DND-41 (cell line): ENCODE results near the gene GRIA1.

Experiments
- ATAC-seq: fragments of 200-7000 bp; cut with Tn5 transposase; 3 replicates; pipeline ENCODE4 v1.9.1; 2021; ENCODE audit warnings: low read depth; ENCODE audit not compliant: insufficient read depth
- DNase-seq: peaks from one replicate; pipeline ENCODE4 v3.0.0-alpha.2; 2020
- H2AFZ ChIP-seq: 2 replicates; pipeline ENCODE4 v1.6.0; 2012; ENCODE audit warnings: low read depth, low read length
- H3K27ac ChIP-seq: 2 replicates; pipeline ENCODE4 v1.5.1; 2012; ENCODE audit warnings: low read length, inconsistent platforms
- H3K27me3 ChIP-seq: fragments of 200-600 bp; sonication (generic); 2 replicates; pipeline ENCODE4 v1.6.0; 2012; ENCODE audit warnings: low read length, mild to moderate bottlenecking, inconsistent platforms; ENCODE audit not compliant: insufficient read depth, poor library complexity
- H3K36me3 ChIP-seq: 2 replicates; pipeline ENCODE4 v1.5.1; 2012; ENCODE audit warnings: low read length, inconsistent platforms; ENCODE audit not compliant: insufficient read depth
- H3K4me1 ChIP-seq: 2 replicates; pipeline ENCODE4 v1.5.1; 2012; ENCODE audit warnings: mild to moderate bottlenecking, low read length; ENCODE audit not compliant: insufficient read depth
- H3K4me2 ChIP-seq: 2 replicates; pipeline ENCODE4 v1.6.0; 2012; ENCODE audit warnings: mild to moderate bottlenecking, moderate library complexity, low read length, inconsistent platforms; ENCODE audit not compliant: insufficient read depth
- H3K4me3 ChIP-seq, 2 experiments: fragments of 200-600 bp in 1 of 2; shearing (Covaris generic) in 1 of 2; 2 replicates each; pipeline ENCODE4 v1.5.1; 2012 to 2016; ENCODE audit warnings: inconsistent platforms in 2 of 2, low read length in 2 of 2, mild to moderate bottlenecking in 2 of 2, low read depth in 1 of 2, moderate library complexity in 1 of 2
- H3K79me2 ChIP-seq: 2 replicates; pipeline ENCODE4 v1.6.0; 2012; ENCODE audit warnings: low read length, inconsistent platforms; ENCODE audit not compliant: insufficient read depth
- H3K9ac ChIP-seq: 2 replicates; pipeline ENCODE4 v1.6.0; 2012; ENCODE audit warnings: low read depth, mild to moderate bottlenecking, inconsistent platforms, low read length, moderate library complexity
- H3K9me3 ChIP-seq: 2 replicates; pipeline ENCODE4 v1.5.1; 2012; ENCODE audit warnings: low read length, moderate library complexity, mild to moderate bottlenecking, inconsistent platforms; ENCODE audit not compliant: insufficient read depth, severe bottlenecking
- H4K20me1 ChIP-seq: 2 replicates; pipeline ENCODE4 v1.6.0; 2012; ENCODE audit warnings: low read length; ENCODE audit not compliant: insufficient read depth
- EZH2 ChIP-seq: IDR thresholded peaks from 3 replicates; pipeline ENCODE4 v1.6.1; 2012; ENCODE audit warnings: borderline replicate concordance, low read depth, mild to moderate bottlenecking, moderate library complexity, low read length, inconsistent platforms; ENCODE audit not compliant: severe bottlenecking
- TF ChIP-seq, protein P1 (sequence below): IDR thresholded peaks from 2 replicates; pipeline ENCODE4 v1.5.1; 2012; ENCODE audit warnings: borderline replicate concordance, low read length, moderate library complexity, mild to moderate bottlenecking; ENCODE audit not compliant: poor library complexity, severe bottlenecking; ENCODE audit errors: extremely low read depth

Gene GRIA1

GRCh38 chr5:153702265-153702664 lies 211.8 kb downstream of the GRIA1 start:
- no peak overlapping the region for H3K4me3 ChIP-seq
- no peak overlapping the region for H3K4me2 ChIP-seq

GRCh38 chr5:153704110-153704509 lies 213.6 kb downstream of the GRIA1 start:
- no peaks in the 10 kb centered on the region for H3K36me3 ChIP-seq
- no peak for DNase-seq

More at GRCh38 chr5:153702265-153702664, 211.8 kb downstream of the GRIA1 start:
- Histone ChIP-seq H2AFZ (no peak overlapping the region), H3K27me3 (no peaks in the 10 kb centered on the region), H3K9ac (no peak overlapping the region), H3K9me3 (no peaks in the 10 kb centered on the region), H3K79me2 (no peaks in the 10 kb centered on the region), H3K4me1 (no peaks in the 10 kb centered on the region), H3K36me3 (no peaks in the 10 kb centered on the region), H4K20me1 (no peaks in the 10 kb centered on the region), H3K27ac (no peak overlapping the region)
- no peak for DNase-seq
- TF ChIP-seq EZH2, result no peak
- TF ChIP-seq, protein P1, sequence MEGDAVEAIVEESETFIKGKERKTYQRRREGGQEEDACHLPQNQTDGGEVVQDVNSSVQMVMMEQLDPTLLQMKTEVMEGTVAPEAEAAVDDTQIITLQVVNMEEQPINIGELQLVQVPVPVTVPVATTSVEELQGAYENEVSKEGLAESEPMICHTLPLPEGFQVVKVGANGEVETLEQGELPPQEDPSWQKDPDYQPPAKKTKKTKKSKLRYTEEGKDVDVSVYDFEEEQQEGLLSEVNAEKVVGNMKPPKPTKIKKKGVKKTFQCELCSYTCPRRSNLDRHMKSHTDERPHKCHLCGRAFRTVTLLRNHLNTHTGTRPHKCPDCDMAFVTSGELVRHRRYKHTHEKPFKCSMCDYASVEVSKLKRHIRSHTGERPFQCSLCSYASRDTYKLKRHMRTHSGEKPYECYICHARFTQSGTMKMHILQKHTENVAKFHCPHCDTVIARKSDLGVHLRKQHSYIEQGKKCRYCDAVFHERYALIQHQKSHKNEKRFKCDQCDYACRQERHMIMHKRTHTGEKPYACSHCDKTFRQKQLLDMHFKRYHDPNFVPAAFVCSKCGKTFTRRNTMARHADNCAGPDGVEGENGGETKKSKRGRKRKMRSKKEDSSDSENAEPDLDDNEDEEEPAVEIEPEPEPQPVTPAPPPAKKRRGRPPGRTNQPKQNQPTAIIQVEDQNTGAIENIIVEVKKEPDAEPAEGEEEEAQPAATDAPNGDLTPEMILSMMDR, result no peak
- no peak for ATAC-seq

GRCh38 chr5:153707626-153708025 lies 217.2 kb downstream of the GRIA1 start:
- Histone ChIP-seq H3K4me2 (no peak overlapping the region), H3K4me3 (no peak overlapping the region), H3K9ac (no peak overlapping the region), H2AFZ (no peak overlapping the region), H3K4me1 (no peaks in the 10 kb centered on the region), H4K20me1 (no peaks in the 10 kb centered on the region), H3K9me3 (no peaks in the 10 kb centered on the region), H3K79me2 (no peaks in the 10 kb centered on the region), H3K36me3 (no peaks in the 10 kb centered on the region), H3K27ac (no peak overlapping the region), H3K27me3 (no peaks in the 10 kb centered on the region)
- DNase-seq (no peak), ATAC-seq (no peak)
- TF ChIP-seq EZH2, result no peak
- TF ChIP-seq, protein P1, result no peak

More at GRCh38 chr5:153704110-153704509, 213.6 kb downstream of the GRIA1 start:
- Histone ChIP-seq H3K79me2 (no peaks in the 10 kb centered on the region), H2AFZ (no peak overlapping the region), H3K27ac (no peak overlapping the region), H4K20me1 (no peaks in the 10 kb centered on the region), H3K9me3 (no peaks in the 10 kb centered on the region), H3K4me1 (no peaks in the 10 kb centered on the region), H3K9ac (no peak overlapping the region), H3K4me3 (no peak overlapping the region), H3K4me2 (no peak overlapping the region), H3K27me3 (no peaks in the 10 kb centered on the region)
- TF ChIP-seq, protein P1, result no peak
- TF ChIP-seq EZH2, result no peak
- ATAC-seq, result no peak

GRCh38 chr5:153711755-153712154 lies 221.3 kb downstream of the GRIA1 start:
- Histone ChIP-seq H3K27me3 (no peaks in the 10 kb centered on the region), H3K36me3 (no peaks in the 10 kb centered on the region), H3K9ac (no peak overlapping the region), H4K20me1 (no peaks in the 10 kb centered on the region), H3K27ac (no peak overlapping the region), H3K4me3 (no peak overlapping the region), H2AFZ (no peak overlapping the region), H3K4me1 (no peaks in the 10 kb centered on the region), H3K79me2 (no peaks in the 10 kb centered on the region), H3K9me3 (no peaks in the 10 kb centered on the region), H3K4me2 (no peak overlapping the region)
- no peak for TF ChIP-seq EZH2
- TF ChIP-seq, protein P1, result no peak
- DNase-seq (no peak), ATAC-seq (no peak)
